Liver (tissue), 9 donors: Measurements from ENCODE around the gene ZNF490. TPM values are rescaled to one million over a fixed set of nuclear protein-coding genes. Genes with fewer than 3 reads are reported as not detected.

Source experiments
- DNase-seq: peaks from one replicate; pipeline ENCODE4 v3.0.0-alpha.2; 2017; ENCODE audit warnings: low spot score
- H3K27ac ChIP-seq, 2 donors: one replicate each; pipeline ENCODE4 v1.7.0; 2013; ENCODE audit warnings: inconsistent platforms in 2 of 2, low read length in 2 of 2, control low read depth in 1 of 2, low read depth in 1 of 2, mild to moderate bottlenecking in 1 of 2
- H3K27me3 ChIP-seq, 4 donors: one replicate each; pipeline versions ENCODE4 v1.6.1 to v1.7.0; 2013; ENCODE audit warnings: low read length in 3 of 4, inconsistent platforms in 1 of 4, mild to moderate bottlenecking in 1 of 4, moderate library complexity in 1 of 4; ENCODE audit not compliant: control insufficient read depth in 4 of 4, insufficient read depth in 4 of 4
- H3K36me3 ChIP-seq, 4 donors: one replicate each; pipeline versions ENCODE4 v1.6.1 to v1.7.0; 2013; ENCODE audit warnings: low read length in 3 of 4, mild to moderate bottlenecking in 3 of 4, low read depth in 1 of 4, moderate library complexity in 1 of 4; ENCODE audit not compliant: control insufficient read depth in 4 of 4, insufficient read depth in 3 of 4
- H3K4me1 ChIP-seq, 4 donors: one replicate each; pipeline versions ENCODE4 v1.6.1 to v1.7.0; 2013; ENCODE audit warnings: low read length in 3 of 4, mild to moderate bottlenecking in 3 of 4, moderate library complexity in 1 of 4; ENCODE audit not compliant: control insufficient read depth in 4 of 4, insufficient read depth in 4 of 4
- H3K4me3 ChIP-seq, 3 donors: one replicate each; pipeline versions ENCODE4 v1.6.1 to v1.7.0; 2013; ENCODE audit warnings: low read length in 3 of 3, control low read depth in 1 of 3, low read depth in 1 of 3, mild to moderate bottlenecking in 1 of 3
- H3K9ac ChIP-seq, 2 donors: one replicate each; pipeline ENCODE4 v1.7.0; 2013; ENCODE audit warnings: low read length in 2 of 2, mild to moderate bottlenecking in 2 of 2, moderate library complexity in 2 of 2, control low read depth in 1 of 2, low read depth in 1 of 2
- H3K9me3 ChIP-seq, 4 donors: one replicate each; pipeline versions ENCODE4 v1.6.1 to v1.7.0; 2013; ENCODE audit warnings: low read length in 3 of 4; ENCODE audit not compliant: control insufficient read depth in 4 of 4
- EGR1 ChIP-seq, 2 donors: IDR thresholded peaks; 2 replicates each; pipeline ENCODE4 v1.6.1; 2016 to 2018; ENCODE audit warnings: antibody characterized with exemption in 2 of 2, low read depth in 2 of 2
- FOXA1 ChIP-seq: IDR thresholded peaks from 2 replicates; pipeline ENCODE4 v1.6.1; 2016; ENCODE audit warnings: antibody characterized with exemption
- FOXA2 ChIP-seq: IDR thresholded peaks from 2 replicates; pipeline ENCODE4 v1.6.1; 2016; ENCODE audit warnings: antibody characterized with exemption
- GABPA ChIP-seq, 2 donors: IDR thresholded peaks in 1 of 2; conservative IDR thresholded peaks in 1 of 2; 2 replicates each; pipeline ENCODE4 v1.6.1; 2016; ENCODE audit warnings: antibody characterized with exemption in 2 of 2, mild to moderate bottlenecking in 1 of 2, moderate library complexity in 1 of 2
- HNF4A ChIP-seq, 2 donors: conservative IDR thresholded peaks; 2 replicates each; pipeline ENCODE4 v1.6.1; 2016; ENCODE audit warnings: antibody characterized with exemption in 2 of 2, mild to moderate bottlenecking in 2 of 2
- HNF4G ChIP-seq: IDR thresholded peaks from 2 replicates; pipeline ENCODE4 v1.6.1; 2016; ENCODE audit warnings: antibody characterized with exemption
- JUND ChIP-seq, 2 donors: IDR thresholded peaks; 2 replicates each; pipeline ENCODE4 v1.6.1; 2016; ENCODE audit warnings: antibody characterized with exemption in 2 of 2
- NR2F2 ChIP-seq: IDR thresholded peaks from 2 replicates; pipeline ENCODE4 v1.6.1; 2016; ENCODE audit warnings: antibody characterized with exemption
- RAD21 ChIP-seq, 2 donors: IDR thresholded peaks; 2 replicates each; pipeline ENCODE4 v1.6.1; 2016; ENCODE audit warnings: antibody characterized with exemption in 2 of 2, mild to moderate bottlenecking in 2 of 2
- RXRA ChIP-seq, 2 donors: IDR thresholded peaks; 2 replicates each; pipeline ENCODE4 v1.6.1; 2017 to 2018; ENCODE audit warnings: antibody characterized with exemption in 2 of 2, mild to moderate bottlenecking in 1 of 2
- SP1 ChIP-seq: IDR thresholded peaks from 2 replicates; pipeline ENCODE4 v1.6.1; 2018; ENCODE audit warnings: antibody characterized with exemption, mild to moderate bottlenecking
- TAF1 ChIP-seq: conservative IDR thresholded peaks from 2 replicates; pipeline ENCODE4 v1.6.1; 2016; ENCODE audit warnings: antibody characterized with exemption, mild to moderate bottlenecking
- YY1 ChIP-seq: IDR thresholded peaks from 2 replicates; pipeline ENCODE4 v1.6.1; 2016; ENCODE audit warnings: antibody characterized with exemption, mild to moderate bottlenecking
- WGBS: extraction: QIAGEN DNeasy Blood & Tissue Kit; methylation state at CpG from one replicate; pipeline ENCODE4 v1.1.7; 2013; 5-methylcytosine and 5-hydroxymethylcytosine counted together
- polyA plus RNA-seq, 2 donors: library from polyadenylated mRNA; stranded (reverse) in 1 of 2; unstranded in 1 of 2; fragments of 200-250 nt in 1 of 2; fragments of >200 nt in 1 of 2; fragmentation: Nextera tagmentation in 1 of 2; extraction: Ambion mirVana in 1 of 2; gene quantifications; one replicate each; pipeline versions ENCODE4 v1.2.1 to v1.2.3, GENCODE V29; 2013 to 2015
- total RNA-seq, 2 donors: library from RNA; depleted of rRNA; stranded (reverse); fragments of >200 nt; gene quantifications; one replicate each; pipeline ENCODE4 v1.2.3, GENCODE V29; 2014
- TF ChIP-seq, protein P1 (sequence below): fragments of 150-350 bp; IDR thresholded peaks from 2 replicates; pipeline ENCODE4 v1.5.1; 2017; ENCODE audit warnings: improper control_type of control experiment, low read depth, low read length; ENCODE audit not compliant: missing input control
- TF ChIP-seq, protein P2 (sequence below): IDR thresholded peaks from 2 replicates; pipeline ENCODE4 v1.6.1; 2016; ENCODE audit warnings: antibody characterized with exemption
- TF ChIP-seq, protein P3 (sequence below): IDR thresholded peaks from 2 replicates; pipeline ENCODE4 v1.6.1; 2016; ENCODE audit warnings: antibody characterized with exemption
- TF ChIP-seq, protein P4 (sequence below): IDR thresholded peaks from 2 replicates; pipeline ENCODE4 v1.6.1; 2016; ENCODE audit warnings: antibody characterized with exemption
- TF ChIP-seq, protein P5 (sequence below): IDR thresholded peaks from 2 replicates; pipeline ENCODE4 v1.6.1; 2016; ENCODE audit warnings: antibody characterized with exemption, mild to moderate bottlenecking
- donor health status: healthy.
- donor health status: healthy.
- donor health status: healthy.
- donor health status: healthy.
- donor health status: healthy.

The ZNF490 gene
- total and polyA plus RNA-seq, 4 donors: 0.93 to 6.1 (median 2.3) TPM

DNA sequence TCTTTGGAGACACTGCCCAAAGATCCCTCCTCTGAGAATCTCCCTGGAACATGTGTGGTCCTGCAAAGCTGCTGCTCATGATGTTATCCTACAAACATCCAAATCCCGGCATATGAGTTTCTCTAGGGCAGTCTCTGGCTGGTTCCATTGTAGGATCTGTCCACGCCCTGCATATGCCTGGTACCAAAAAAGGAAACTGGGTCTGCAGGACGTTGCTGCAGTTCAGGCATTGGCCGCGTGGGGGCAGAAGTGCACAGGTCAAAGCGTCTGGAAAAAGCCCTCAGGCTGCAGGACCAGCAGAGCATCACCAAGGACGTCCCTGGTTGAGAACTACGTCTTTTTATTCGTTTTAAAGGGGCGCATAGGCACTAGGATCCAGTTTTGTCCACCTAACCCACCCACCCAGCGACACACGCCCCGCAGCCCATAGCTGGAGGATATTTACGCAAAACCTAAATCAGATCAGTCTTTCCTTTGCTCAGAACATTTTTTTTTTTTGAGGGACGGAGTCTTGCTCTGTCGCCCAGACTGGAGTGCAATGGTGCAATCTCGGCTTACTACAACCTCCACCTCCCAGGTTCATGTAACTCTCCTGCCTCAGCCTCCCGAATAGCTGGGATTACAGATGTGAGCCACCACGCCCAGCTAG lies 46.5 kb downstream of the ZNF490 start:
- peak in 1 of 2 donors; percentile 40 for TF ChIP-seq GABPA (IDR thresholded peaks at IDR 0.05 in 1 of 2, conservative IDR thresholded peaks at IDR 0.05 in 1 of 2)
- TF ChIP-seq, protein P1, sequence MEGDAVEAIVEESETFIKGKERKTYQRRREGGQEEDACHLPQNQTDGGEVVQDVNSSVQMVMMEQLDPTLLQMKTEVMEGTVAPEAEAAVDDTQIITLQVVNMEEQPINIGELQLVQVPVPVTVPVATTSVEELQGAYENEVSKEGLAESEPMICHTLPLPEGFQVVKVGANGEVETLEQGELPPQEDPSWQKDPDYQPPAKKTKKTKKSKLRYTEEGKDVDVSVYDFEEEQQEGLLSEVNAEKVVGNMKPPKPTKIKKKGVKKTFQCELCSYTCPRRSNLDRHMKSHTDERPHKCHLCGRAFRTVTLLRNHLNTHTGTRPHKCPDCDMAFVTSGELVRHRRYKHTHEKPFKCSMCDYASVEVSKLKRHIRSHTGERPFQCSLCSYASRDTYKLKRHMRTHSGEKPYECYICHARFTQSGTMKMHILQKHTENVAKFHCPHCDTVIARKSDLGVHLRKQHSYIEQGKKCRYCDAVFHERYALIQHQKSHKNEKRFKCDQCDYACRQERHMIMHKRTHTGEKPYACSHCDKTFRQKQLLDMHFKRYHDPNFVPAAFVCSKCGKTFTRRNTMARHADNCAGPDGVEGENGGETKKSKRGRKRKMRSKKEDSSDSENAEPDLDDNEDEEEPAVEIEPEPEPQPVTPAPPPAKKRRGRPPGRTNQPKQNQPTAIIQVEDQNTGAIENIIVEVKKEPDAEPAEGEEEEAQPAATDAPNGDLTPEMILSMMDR: peak; percentile 99
- TF ChIP-seq, protein P2, sequence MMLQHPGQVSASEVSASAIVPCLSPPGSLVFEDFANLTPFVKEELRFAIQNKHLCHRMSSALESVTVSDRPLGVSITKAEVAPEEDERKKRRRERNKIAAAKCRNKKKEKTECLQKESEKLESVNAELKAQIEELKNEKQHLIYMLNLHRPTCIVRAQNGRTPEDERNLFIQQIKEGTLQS: no peak
- TF ChIP-seq RAD21 (IDR thresholded peaks at IDR 0.05): peak; percentile 95 to 98
- Histone ChIP-seq H3K4me3 (no peak overlapping the region), H3K9me3 (no peaks in the 10 kb centered on the region), H3K27me3 (no peaks in the 10 kb centered on the region), H3K36me3 (no peaks in the 10 kb centered on the region), H3K27ac (no peak overlapping the region), H3K4me1 (no peaks in the 10 kb centered on the region), H3K9ac (no peak overlapping the region)
- peak; percentile 94 for DNase-seq
- WGBS: 21% methylated on average over 19 of the region's 19 CpGs

DNA sequence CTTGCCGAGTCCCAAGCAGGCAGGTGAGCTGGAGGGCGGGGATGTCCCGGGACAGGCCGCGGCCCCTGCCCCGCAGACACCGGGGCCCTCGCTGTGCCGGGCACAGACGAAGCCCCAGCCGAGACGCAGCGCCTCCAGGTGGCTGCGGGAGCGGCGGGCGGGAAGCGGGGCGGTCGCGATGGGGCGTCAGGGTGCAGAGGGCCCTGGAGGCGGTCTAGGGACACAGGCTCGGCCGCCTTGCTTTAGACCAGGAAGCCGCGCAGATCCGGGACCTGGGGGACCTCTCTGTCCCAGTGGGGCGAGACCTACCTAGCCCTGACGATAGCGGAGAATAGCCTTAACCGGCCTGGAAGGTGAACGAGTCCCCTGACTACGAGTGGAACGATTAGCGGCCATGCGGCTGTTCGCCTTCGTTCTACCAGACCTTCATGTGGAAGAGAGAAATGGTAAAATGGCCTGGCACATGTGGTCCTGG lies 55.1 kb downstream of the ZNF490 start:
- no peak for TF ChIP-seq YY1
- TF ChIP-seq, protein P3, sequence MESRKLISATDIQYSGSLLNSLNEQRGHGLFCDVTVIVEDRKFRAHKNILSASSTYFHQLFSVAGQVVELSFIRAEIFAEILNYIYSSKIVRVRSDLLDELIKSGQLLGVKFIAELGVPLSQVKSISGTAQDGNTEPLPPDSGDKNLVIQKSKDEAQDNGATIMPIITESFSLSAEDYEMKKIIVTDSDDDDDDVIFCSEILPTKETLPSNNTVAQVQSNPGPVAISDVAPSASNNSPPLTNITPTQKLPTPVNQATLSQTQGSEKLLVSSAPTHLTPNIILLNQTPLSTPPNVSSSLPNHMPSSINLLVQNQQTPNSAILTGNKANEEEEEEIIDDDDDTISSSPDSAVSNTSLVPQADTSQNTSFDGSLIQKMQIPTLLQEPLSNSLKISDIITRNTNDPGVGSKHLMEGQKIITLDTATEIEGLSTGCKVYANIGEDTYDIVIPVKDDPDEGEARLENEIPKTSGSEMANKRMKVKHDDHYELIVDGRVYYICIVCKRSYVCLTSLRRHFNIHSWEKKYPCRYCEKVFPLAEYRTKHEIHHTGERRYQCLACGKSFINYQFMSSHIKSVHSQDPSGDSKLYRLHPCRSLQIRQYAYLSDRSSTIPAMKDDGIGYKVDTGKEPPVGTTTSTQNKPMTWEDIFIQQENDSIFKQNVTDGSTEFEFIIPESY: no peak
- TF ChIP-seq HNF4A (conservative IDR thresholded peaks at IDR 0.05): no peak
- TF ChIP-seq RAD21 (IDR thresholded peaks at IDR 0.05): no peak
- TF ChIP-seq HNF4G: no peak
- no peak for TF ChIP-seq SP1
- TF ChIP-seq EGR1 (IDR thresholded peaks at IDR 0.05; ENCODE audit: low read depth in 2 of 2): no peak
- TF ChIP-seq, protein P2: no peak
- TF ChIP-seq, protein P4, sequence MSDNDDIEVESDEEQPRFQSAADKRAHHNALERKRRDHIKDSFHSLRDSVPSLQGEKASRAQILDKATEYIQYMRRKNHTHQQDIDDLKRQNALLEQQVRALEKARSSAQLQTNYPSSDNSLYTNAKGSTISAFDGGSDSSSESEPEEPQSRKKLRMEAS: no peak
- TF ChIP-seq FOXA1: no peak
- TF ChIP-seq, protein P5, sequence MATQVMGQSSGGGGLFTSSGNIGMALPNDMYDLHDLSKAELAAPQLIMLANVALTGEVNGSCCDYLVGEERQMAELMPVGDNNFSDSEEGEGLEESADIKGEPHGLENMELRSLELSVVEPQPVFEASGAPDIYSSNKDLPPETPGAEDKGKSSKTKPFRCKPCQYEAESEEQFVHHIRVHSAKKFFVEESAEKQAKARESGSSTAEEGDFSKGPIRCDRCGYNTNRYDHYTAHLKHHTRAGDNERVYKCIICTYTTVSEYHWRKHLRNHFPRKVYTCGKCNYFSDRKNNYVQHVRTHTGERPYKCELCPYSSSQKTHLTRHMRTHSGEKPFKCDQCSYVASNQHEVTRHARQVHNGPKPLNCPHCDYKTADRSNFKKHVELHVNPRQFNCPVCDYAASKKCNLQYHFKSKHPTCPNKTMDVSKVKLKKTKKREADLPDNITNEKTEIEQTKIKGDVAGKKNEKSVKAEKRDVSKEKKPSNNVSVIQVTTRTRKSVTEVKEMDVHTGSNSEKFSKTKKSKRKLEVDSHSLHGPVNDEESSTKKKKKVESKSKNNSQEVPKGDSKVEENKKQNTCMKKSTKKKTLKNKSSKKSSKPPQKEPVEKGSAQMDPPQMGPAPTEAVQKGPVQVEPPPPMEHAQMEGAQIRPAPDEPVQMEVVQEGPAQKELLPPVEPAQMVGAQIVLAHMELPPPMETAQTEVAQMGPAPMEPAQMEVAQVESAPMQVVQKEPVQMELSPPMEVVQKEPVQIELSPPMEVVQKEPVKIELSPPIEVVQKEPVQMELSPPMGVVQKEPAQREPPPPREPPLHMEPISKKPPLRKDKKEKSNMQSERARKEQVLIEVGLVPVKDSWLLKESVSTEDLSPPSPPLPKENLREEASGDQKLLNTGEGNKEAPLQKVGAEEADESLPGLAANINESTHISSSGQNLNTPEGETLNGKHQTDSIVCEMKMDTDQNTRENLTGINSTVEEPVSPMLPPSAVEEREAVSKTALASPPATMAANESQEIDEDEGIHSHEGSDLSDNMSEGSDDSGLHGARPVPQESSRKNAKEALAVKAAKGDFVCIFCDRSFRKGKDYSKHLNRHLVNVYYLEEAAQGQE: no peak
- no peak for TF ChIP-seq TAF1
- no peak for TF ChIP-seq JUND (IDR thresholded peaks at IDR 0.05)
- TF ChIP-seq, protein P1: no peak
- no peak for TF ChIP-seq RXRA (IDR thresholded peaks at IDR 0.05)
- no peak for TF ChIP-seq NR2F2
- no peak for TF ChIP-seq FOXA2
- Histone ChIP-seq H3K27me3 (no peaks in the 10 kb centered on the region), H3K9ac (no peak overlapping the region), H3K9me3 (no peaks in the 10 kb centered on the region), H3K4me3 (no peak overlapping the region), H3K4me1 (peaks cover 0 to 6% (median 2%) of the 10 kb centered on the region in 4 donors), H3K27ac (no peak overlapping the region), H3K36me3 (no peaks in the 10 kb centered on the region)
- WGBS: 42% methylated on average over 39 of the region's 39 CpGs
- no peak for DNase-seq
